ENCODE results near the gene CDK14.

DNA sequence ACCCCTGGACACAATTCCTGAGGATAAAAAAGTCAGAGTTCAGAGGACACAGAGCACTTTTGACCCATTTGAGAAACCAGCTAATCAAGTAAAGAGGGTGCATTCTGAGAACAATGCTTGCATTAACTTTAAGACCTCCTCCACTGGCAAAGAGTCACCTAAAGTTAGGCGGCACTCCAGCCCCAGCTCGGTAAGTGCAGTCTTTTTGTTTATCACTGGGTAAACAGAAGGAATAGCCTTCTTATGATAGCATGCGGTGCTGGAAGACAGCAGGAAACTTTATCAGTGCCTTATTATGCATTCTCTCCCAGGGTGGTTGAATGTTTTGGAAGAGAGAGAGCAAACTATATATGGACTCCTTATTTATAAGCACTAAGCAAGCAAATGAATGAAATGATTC lies 130.5 kb downstream of the CDK14 start:
- TF ChIP-seq, protein P1, sequence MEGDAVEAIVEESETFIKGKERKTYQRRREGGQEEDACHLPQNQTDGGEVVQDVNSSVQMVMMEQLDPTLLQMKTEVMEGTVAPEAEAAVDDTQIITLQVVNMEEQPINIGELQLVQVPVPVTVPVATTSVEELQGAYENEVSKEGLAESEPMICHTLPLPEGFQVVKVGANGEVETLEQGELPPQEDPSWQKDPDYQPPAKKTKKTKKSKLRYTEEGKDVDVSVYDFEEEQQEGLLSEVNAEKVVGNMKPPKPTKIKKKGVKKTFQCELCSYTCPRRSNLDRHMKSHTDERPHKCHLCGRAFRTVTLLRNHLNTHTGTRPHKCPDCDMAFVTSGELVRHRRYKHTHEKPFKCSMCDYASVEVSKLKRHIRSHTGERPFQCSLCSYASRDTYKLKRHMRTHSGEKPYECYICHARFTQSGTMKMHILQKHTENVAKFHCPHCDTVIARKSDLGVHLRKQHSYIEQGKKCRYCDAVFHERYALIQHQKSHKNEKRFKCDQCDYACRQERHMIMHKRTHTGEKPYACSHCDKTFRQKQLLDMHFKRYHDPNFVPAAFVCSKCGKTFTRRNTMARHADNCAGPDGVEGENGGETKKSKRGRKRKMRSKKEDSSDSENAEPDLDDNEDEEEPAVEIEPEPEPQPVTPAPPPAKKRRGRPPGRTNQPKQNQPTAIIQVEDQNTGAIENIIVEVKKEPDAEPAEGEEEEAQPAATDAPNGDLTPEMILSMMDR (conservative IDR thresholded peaks at IDR 0.05; ENCODE audit: low read length), result no peak
- no peak for TF ChIP-seq EZH2phosphoT487 (IDR thresholded peaks at IDR 0.05; ENCODE audit: borderline replicate concordance)

Data from Loucy (cell line).